HepG2 (cell line): Measurements from ENCODE around the gene JMJD8. TPM values are rescaled to one million over a fixed set of nuclear protein-coding genes. Genes with fewer than 3 reads are reported as not detected.

Source experiments
- BHLHE40 ChIP-seq: IDR thresholded peaks from 2 replicates; pipeline ENCODE4 v1.6.1; 2011; ENCODE audit warnings: low read length, improper control_type of control experiment
- ERF ChIP-seq: IDR thresholded peaks from 2 replicates; pipeline ENCODE4 v1.6.1; 2018; ENCODE audit warnings: missing biosample characterization, missing genetic modification reagents
- GFI1 ChIP-seq: sonication (generic); formaldehyde crosslinking; IDR thresholded peaks from 2 replicates; pipeline ENCODE4 v1.5.0; 2020; ENCODE audit warnings: missing genetic modification reagents, mild to moderate bottlenecking, borderline replicate concordance
- NFKB2 ChIP-seq: sonication (generic); formaldehyde crosslinking; IDR thresholded peaks from 2 replicates; pipeline ENCODE4 v1.4.0; 2020; ENCODE audit warnings: missing genetic modification reagents, borderline replicate concordance
- PAX8 ChIP-seq: sonication (generic); formaldehyde crosslinking; IDR thresholded peaks from 2 replicates; pipeline ENCODE4 v1.8.0; 2022; ENCODE audit warnings: mild to moderate bottlenecking, missing genetic modification reagents, borderline replicate concordance
- SOX13 ChIP-seq, 3 experiments: fragments of 450-650 bp in 1 of 3; sonication (generic) in 1 of 3; formaldehyde crosslinking in 1 of 3; IDR thresholded peaks in 2 of 3; conservative IDR thresholded peaks in 1 of 3; 2 replicates each; pipeline versions ENCODE4 v1.5.0 to v1.6.1; 2016 to 2020; ENCODE audit warnings: antibody characterized with exemption in 1 of 3, mild to moderate bottlenecking in 1 of 3, missing compliant biosample characterization in 1 of 3, missing genetic modification reagents in 1 of 3, moderate library complexity in 1 of 3
- ZBTB20 ChIP-seq: sonication (generic); formaldehyde crosslinking; IDR thresholded peaks from 2 replicates; pipeline ENCODE4 v1.8.1; 2023; ENCODE audit warnings: missing genetic modification reagents, low read depth, mild to moderate bottlenecking, borderline replicate concordance
- ZBTB21 ChIP-seq: sonication (generic); formaldehyde crosslinking; IDR thresholded peaks from 2 replicates; pipeline ENCODE4 v1.4.0; 2020; ENCODE audit warnings: missing genetic modification reagents
- ZBTB3 ChIP-seq: sonication (generic); formaldehyde crosslinking; IDR thresholded peaks from 2 replicates; pipeline ENCODE4 v1.4.0; 2020; ENCODE audit warnings: low read depth, mild to moderate bottlenecking, moderate library complexity, missing genetic modification reagents, borderline replicate concordance
- ZKSCAN5 ChIP-seq: sonication (generic); formaldehyde crosslinking; IDR thresholded peaks from 2 replicates; pipeline ENCODE4 v1.5.1; 2020; ENCODE audit warnings: mild to moderate bottlenecking, missing genetic modification reagents
- ZNF17 ChIP-seq: sonication (generic); formaldehyde crosslinking; IDR thresholded peaks from 2 replicates; pipeline ENCODE4 v1.5.0; 2020; ENCODE audit warnings: mild to moderate bottlenecking, missing genetic modification reagents
- ZNF224 ChIP-seq: sonication (generic); formaldehyde crosslinking; IDR thresholded peaks from 2 replicates; pipeline ENCODE4 v1.5.0; 2020; ENCODE audit warnings: mild to moderate bottlenecking, missing genetic modification reagents
- ZNF264 ChIP-seq: sonication (generic); formaldehyde crosslinking; IDR thresholded peaks from 2 replicates; pipeline ENCODE4 v1.4.0; 2020; ENCODE audit warnings: missing genetic modification reagents
- ZNF614 ChIP-seq: IDR thresholded peaks from 2 replicates; pipeline ENCODE4 v1.6.1; 2018; ENCODE audit warnings: missing biosample characterization, missing genetic modification reagents, inconsistent platforms, borderline replicate concordance
- ZNF615 ChIP-seq: sonication (generic); formaldehyde crosslinking; IDR thresholded peaks from 2 replicates; pipeline ENCODE4 v1.5.0; 2020; ENCODE audit warnings: mild to moderate bottlenecking, missing genetic modification reagents, borderline replicate concordance
- ZNF619 ChIP-seq: sonication (generic); formaldehyde crosslinking; IDR thresholded peaks from 2 replicates; pipeline ENCODE4 v1.4.0; 2020; ENCODE audit warnings: mild to moderate bottlenecking, missing genetic modification reagents
- ZNF670 ChIP-seq: sonication (generic); formaldehyde crosslinking; IDR thresholded peaks from 2 replicates; pipeline ENCODE4 v1.8.0; 2022; ENCODE audit warnings: mild to moderate bottlenecking, missing genetic modification reagents, borderline replicate concordance
- ZNF672 ChIP-seq: sonication (generic); formaldehyde crosslinking; IDR thresholded peaks from 2 replicates; pipeline ENCODE4 v1.8.1; 2022; ENCODE audit warnings: missing genetic modification reagents
- polyA plus RNA-seq, 8 experiments: library from polyadenylated mRNA; depleted of rRNA in 3 of 8; stranded (reverse) in 7 of 8; unstranded in 1 of 8; fragments of >200 nt; fragmentation: Illumina TruSeq in 4 of 8; extraction: Trizol in 4 of 8; gene quantifications; 2 replicates each; pipeline versions ENCODE4 v1.2.1 to v1.2.3, GENCODE V29; 2011 to 2016; ENCODE audit warnings: low read depth in 4 of 8, missing spikeins in 1 of 8, mixed read lengths in 1 of 8; ENCODE audit not compliant: insufficient read depth in 1 of 8
- total RNA-seq, 5 experiments: library from RNA; depleted of rRNA; stranded (reverse); fragments of >200 nt; fragmentation: Illumina TruSeq; extraction: Trizol; gene quantifications; 2 replicates each; pipeline ENCODE4 v1.2.3, GENCODE V29; 2016; ENCODE audit warnings: low read depth in 1 of 5
- TF ChIP-seq, protein P1 (sequence below): sonication (generic); formaldehyde crosslinking; IDR thresholded peaks from 2 replicates; pipeline ENCODE4 v1.4.0; 2020; ENCODE audit warnings: missing genetic modification reagents
- TF ChIP-seq, protein P2 (sequence below): sonication (generic); formaldehyde crosslinking; IDR thresholded peaks from 2 replicates; pipeline ENCODE4 v1.4.0; 2020; ENCODE audit warnings: mild to moderate bottlenecking, missing genetic modification reagents, borderline replicate concordance
- TF ChIP-seq, protein P3 (sequence below): sonication (generic); formaldehyde crosslinking; IDR thresholded peaks from 2 replicates; pipeline ENCODE4 v1.9.0; 2022; ENCODE audit warnings: missing genetic modification reagents, mild to moderate bottlenecking, borderline replicate concordance

The JMJD8 gene
- total and polyA plus RNA-seq, 2 of the 13 experiments (the other 11 are each of a cell fraction or from before 2014, with no cell fraction given), result 2.6 to 11.8 TPM

DNA sequence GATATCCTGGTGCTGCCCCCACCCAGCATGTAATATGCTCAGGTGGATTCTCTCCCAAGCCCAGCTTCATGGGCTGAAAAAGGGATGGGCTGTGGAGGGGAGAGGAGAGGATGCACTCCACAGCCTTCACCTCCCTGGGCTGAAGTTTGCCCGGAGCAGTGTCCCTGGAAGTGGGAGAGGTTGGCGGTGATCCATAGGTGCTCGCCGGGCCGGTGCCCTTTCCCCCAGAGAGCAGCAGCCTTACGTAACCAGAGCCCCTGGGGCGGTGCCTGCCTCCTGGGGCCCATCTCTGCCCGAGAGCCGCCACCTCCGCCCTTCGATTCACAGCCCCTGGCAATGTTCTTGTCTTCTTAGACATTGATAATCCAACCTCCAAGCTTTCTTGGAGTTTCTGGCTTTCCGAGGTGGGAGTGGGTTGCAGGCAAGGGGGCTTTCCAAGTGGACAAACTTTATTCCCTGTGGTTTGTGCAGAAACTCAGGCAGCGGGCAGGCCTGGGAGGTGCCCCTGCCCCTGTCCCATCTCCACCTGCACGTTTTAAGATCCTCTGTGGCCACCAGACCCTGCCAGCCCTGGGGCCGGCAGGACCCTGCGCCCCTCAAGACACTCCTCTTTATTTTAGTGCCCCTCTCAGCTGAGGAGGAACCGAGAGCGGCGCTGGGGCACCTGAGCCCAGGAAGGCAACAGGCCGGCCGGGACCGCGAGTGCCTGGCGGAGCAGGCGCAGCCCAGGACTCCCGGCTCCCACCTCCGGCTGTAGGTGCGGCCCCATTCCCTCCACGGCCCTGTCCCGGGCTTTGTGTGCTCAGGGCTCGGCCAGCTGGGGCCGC is 38.1 kb downstream of the JMJD8 start (continued):
- TF ChIP-seq, protein P1, sequence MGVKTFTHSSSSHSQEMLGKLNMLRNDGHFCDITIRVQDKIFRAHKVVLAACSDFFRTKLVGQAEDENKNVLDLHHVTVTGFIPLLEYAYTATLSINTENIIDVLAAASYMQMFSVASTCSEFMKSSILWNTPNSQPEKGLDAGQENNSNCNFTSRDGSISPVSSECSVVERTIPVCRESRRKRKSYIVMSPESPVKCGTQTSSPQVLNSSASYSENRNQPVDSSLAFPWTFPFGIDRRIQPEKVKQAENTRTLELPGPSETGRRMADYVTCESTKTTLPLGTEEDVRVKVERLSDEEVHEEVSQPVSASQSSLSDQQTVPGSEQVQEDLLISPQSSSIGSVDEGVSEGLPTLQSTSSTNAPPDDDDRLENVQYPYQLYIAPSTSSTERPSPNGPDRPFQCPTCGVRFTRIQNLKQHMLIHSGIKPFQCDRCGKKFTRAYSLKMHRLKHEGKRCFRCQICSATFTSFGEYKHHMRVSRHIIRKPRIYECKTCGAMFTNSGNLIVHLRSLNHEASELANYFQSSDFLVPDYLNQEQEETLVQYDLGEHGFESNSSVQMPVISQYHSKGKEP (CRISPR knock-in tag), result no peak
- TF ChIP-seq ZNF264 (no peak), PAX8 (CRISPR knock-in tag) (no peak), ZKSCAN5 (CRISPR knock-in tag) (0 out of 2 replicates have a peak, but pooled peaks have one; percentile 69), ZNF17 (no peak), ZBTB21 (CRISPR knock-in tag) (no peak), SOX13 (IDR thresholded peaks at IDR 0.05) (no peak), SOX13 (CRISPR knock-in tag; conservative IDR thresholded peaks at IDR 0.05 in 1 of 2, IDR thresholded peaks at IDR 0.05 in 1 of 2) (peak in 1 of 2 experiments; percentile 24; a peak in 1 of 4 replicates), NFKB2 (no peak), ERF (CRISPR knock-in tag) (0 out of 2 replicates have a peak, but pooled peaks have one; percentile 39), ZNF672 (CRISPR knock-in tag) (no peak), ZNF670 (CRISPR knock-in tag) (0 out of 2 replicates have a peak, but pooled peaks have one; percentile 28), GFI1 (CRISPR knock-in tag) (no peak), ZBTB3 (CRISPR knock-in tag) (no peak), ZNF224 (CRISPR knock-in tag) (no peak), ZNF619 (CRISPR knock-in tag) (no peak), BHLHE40 (no peak), ZNF614 (CRISPR knock-in tag) (no peak; the same call in 1 of the 2 replicates), ZNF615 (no peak), ZBTB20 (CRISPR knock-in tag) (peak; percentile 88)
- TF ChIP-seq, protein P2, sequence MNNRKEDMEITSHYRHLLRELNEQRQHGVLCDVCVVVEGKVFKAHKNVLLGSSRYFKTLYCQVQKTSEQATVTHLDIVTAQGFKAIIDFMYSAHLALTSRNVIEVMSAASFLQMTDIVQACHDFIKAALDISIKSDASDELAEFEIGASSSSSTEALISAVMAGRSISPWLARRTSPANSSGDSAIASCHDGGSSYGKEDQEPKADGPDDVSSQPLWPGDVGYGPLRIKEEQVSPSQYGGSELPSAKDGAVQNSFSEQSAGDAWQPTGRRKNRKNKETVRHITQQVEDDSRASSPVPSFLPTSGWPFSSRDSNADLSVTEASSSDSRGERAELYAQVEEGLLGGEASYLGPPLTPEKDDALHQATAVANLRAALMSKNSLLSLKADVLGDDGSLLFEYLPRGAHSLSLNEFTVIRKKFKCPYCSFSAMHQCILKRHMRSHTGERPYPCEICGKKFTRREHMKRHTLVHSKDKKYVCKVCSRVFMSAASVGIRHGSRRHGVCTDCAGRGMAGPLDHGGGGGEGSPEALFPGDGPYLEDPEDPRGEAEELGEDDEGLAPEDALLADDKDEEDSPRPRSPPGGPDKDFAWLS (CRISPR knock-in tag), result no peak
- TF ChIP-seq, protein P3, sequence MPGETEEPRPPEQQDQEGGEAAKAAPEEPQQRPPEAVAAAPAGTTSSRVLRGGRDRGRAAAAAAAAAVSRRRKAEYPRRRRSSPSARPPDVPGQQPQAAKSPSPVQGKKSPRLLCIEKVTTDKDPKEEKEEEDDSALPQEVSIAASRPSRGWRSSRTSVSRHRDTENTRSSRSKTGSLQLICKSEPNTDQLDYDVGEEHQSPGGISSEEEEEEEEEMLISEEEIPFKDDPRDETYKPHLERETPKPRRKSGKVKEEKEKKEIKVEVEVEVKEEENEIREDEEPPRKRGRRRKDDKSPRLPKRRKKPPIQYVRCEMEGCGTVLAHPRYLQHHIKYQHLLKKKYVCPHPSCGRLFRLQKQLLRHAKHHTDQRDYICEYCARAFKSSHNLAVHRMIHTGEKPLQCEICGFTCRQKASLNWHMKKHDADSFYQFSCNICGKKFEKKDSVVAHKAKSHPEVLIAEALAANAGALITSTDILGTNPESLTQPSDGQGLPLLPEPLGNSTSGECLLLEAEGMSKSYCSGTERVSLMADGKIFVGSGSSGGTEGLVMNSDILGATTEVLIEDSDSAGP (CRISPR knock-in tag), result peak; percentile 72
